NCI-H526 treated with DMSO at 0.1 percent for 48 hours (cell line): Measurements from ENCODE around the gene KRT3.
"Not testable (repeated sequence)": the region's sequence is repeated elsewhere in the genome, so short reads cannot be mapped to it uniquely, and the experiment has no call there.

Experiments
- DNase-seq: peaks from one replicate; lab custom pipeline; 2025; lab: John Stamatoyannopoulos, UW

The KRT3 gene

GRCh38 chr12:52760623-52761022 lies 35.3 kb downstream of the KRT3 start:
- no peak for DNase-seq

- no peak for DNase-seq
Measured at GRCh38 chr12:52759695-52760094, 36.2 kb downstream of the KRT3 start.

- no peak for DNase-seq
Measured at GRCh38 chr12:52759218-52759617, 36.7 kb downstream of the KRT3 start.

GRCh38 chr12:52757449-52758176 lies 38.3 kb downstream of the KRT3 start:
- no peak for DNase-seq

- DNase-seq = no peak
Measured at GRCh38 chr12:52756281-52756960, 39.5 kb downstream of the KRT3 start.

GRCh38 chr12:52755533-52755932 lies 40.4 kb downstream of the KRT3 start:
- no peak for DNase-seq

- no peak for DNase-seq
Measured at GRCh38 chr12:52754135-52754534, 41.8 kb downstream of the KRT3 start.

GRCh38 chr12:52753283-52753682 lies 42.6 kb downstream of the KRT3 start:
- DNase-seq = no peak

GRCh38 chr12:52752516-52752915 lies 43.4 kb downstream of the KRT3 start:
- DNase-seq = no peak

GRCh38 chr12:52751795-52752194 lies 44.1 kb downstream of the KRT3 start:
- no peak for DNase-seq

GRCh38 chr12:52750532-52750931 lies 45.4 kb downstream of the KRT3 start:
- DNase-seq = not testable (repeated sequence)

GRCh38 chr12:52749827-52750226 lies 46.1 kb downstream of the KRT3 start:
- DNase-seq = no peak

- DNase-seq = no peak
Measured at GRCh38 chr12:52748578-52748977, 47.3 kb downstream of the KRT3 start.

GRCh38 chr12:52745554-52745953 lies 50.4 kb downstream of the KRT3 start:
- no peak for DNase-seq

GRCh38 chr12:52744493-52745156 lies 51.3 kb downstream of the KRT3 start:
- no peak for DNase-seq

- DNase-seq = no peak
Measured at GRCh38 chr12:52742822-52743457, 53.0 kb downstream of the KRT3 start.

- DNase-seq = no peak
Measured at GRCh38 chr12:52742196-52742580, 53.7 kb downstream of the KRT3 start.

GRCh38 chr12:52741375-52742195 lies 54.3 kb downstream of the KRT3 start:
- DNase-seq = no peak

- DNase-seq = no peak
Measured at GRCh38 chr12:52740584-52740983, 55.3 kb downstream of the KRT3 start.

GRCh38 chr12:52739963-52740362 lies 56.0 kb downstream of the KRT3 start:
- DNase-seq = no peak
